ENCODE results near the gene SCUBE1. TPM values are rescaled to one million over a fixed set of nuclear protein-coding genes. Genes with fewer than 3 reads are reported as not detected.

Gene SCUBE1
- total and polyA plus RNA-seq, 2 of the 8 experiments (the other 6 are each of a cell fraction or from before 2014, with no cell fraction given): 2.3 to 4.9 TPM

DNA sequence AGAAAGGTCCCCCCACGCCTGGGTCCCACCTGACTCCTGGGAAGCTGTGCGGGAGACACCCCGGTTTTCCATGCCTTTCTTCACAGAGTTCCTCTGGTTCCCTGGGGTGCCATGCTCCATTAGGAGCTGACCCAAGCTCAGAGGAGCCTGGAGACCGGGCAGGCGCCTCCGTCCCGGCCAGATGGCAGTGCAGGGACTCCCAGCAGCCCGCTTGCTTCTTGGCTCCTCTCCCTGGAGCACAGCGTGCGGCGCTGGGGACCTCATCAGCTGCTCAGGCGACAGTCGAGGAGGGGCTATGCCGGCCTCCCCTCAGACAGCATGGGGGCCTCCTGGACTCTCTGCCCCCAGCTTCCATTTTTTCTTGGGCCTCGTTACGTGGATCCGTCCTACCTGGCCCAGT, 143.1 kb downstream of the SCUBE1 start:
- H2BK15ac ChIP-seq (ENCODE audit: low read length): no peak overlapping the region
- no peak overlapping the region for H3K9ac ChIP-seq (replicated peaks in 1 of 4; ENCODE audit: extremely low read depth in 1 of 4, low read depth in 3 of 4, low read length in 3 of 4)
- FAIRE-seq: no peak
- no peak overlapping the region for H4K5ac ChIP-seq (ENCODE audit: insufficient read length, low read depth, low read length)
- H3K56ac ChIP-seq (replicated peaks; ENCODE audit: insufficient read length, low read depth, low read length): no peak overlapping the region
- H3K18ac ChIP-seq (ENCODE audit: extremely low read depth, low read length): no peak overlapping the region
- DNase-seq (ENCODE audit: low read depth in 1 of 2, low spot score in 2 of 2): no peak
- no peak overlapping the region for H3K23ac ChIP-seq (ENCODE audit: insufficient read length)
- no peak overlapping the region for H4K8ac ChIP-seq (ENCODE audit: extremely low read depth, insufficient read depth, low read length)
- no peak overlapping the region for H2AFZ ChIP-seq (ENCODE audit: low read length)
- no peak overlapping the region for H2BK5ac ChIP-seq (ENCODE audit: low read depth, low read length)
- no peaks in the 10 kb centered on the region for H4K20me1 ChIP-seq (replicated peaks in 1 of 2; ENCODE audit: control insufficient read depth in 1 of 2, insufficient read depth in 2 of 2, low read length in 2 of 2)
- POLR2A ChIA-PET (ENCODE audit: partially characterized antibody): interaction anchor here (0.6 kb wide), 1 partner anchor 147 kb away, joined by 3 read pairs; no protein-coding TSS in a partner anchor
- H3K9me3 ChIP-seq (ENCODE audit: insufficient read depth in 2 of 2, low read depth in 1 of 2, low read length in 1 of 2): no peaks in the 10 kb centered on the region
- no peak overlapping the region for H2BK120ac ChIP-seq (replicated peaks; ENCODE audit: low read depth, low read length)
- CTCF ChIA-PET (ENCODE audit: partially characterized antibody): interaction anchor here (0.8 to 6.1 kb wide), 9 partner anchors 11 to 124 kb away, joined by 3 to 42 read pairs (median 4); no protein-coding TSS in a partner anchor
- no peaks in the 10 kb centered on the region for H3K79me1 ChIP-seq (ENCODE audit: low read depth, low read length)
- H3K4me2 ChIP-seq (ENCODE audit: insufficient read depth in 1 of 2, low read depth in 2 of 2, low read length in 2 of 2): no peak overlapping the region
- H3K27ac ChIP-seq (ENCODE audit: low read depth, low read length): no peak overlapping the region
- H3K27me3 ChIP-seq (replicated peaks in 1 of 4; ENCODE audit: control insufficient read depth in 3 of 4, extremely low read depth in 1 of 4, insufficient read depth in 3 of 4, low read length in 3 of 4): no peaks in the 10 kb centered on the region
- no peaks in the 10 kb centered on the region for H3K36me3 ChIP-seq (ENCODE audit: control insufficient read depth in 2 of 4, insufficient read depth in 4 of 4, low read length in 3 of 4)
- no peak overlapping the region for H2BK20ac ChIP-seq (ENCODE audit: low read length)
- no peaks in the 10 kb centered on the region for H3K79me2 ChIP-seq (ENCODE audit: control insufficient read depth in 1 of 2, insufficient read depth in 2 of 2, low read length in 2 of 2)
- no peaks in the 10 kb centered on the region for H3K23me2 ChIP-seq (ENCODE audit: low read depth, low read length)
- no peak overlapping the region for H3K14ac ChIP-seq (ENCODE audit: insufficient read length)
- H3K4me3 ChIP-seq (ENCODE audit: extremely low read depth in 1 of 4, insufficient read depth in 2 of 4, low read depth in 3 of 4, low read length in 4 of 4): no peak overlapping the region
- H4K91ac ChIP-seq (replicated peaks; ENCODE audit: insufficient read length, low read length): no peak overlapping the region
- WGBS, 2 experiments (ENCODE audit: extremely low coverage in 1 of 2, insufficient coverage in 1 of 2, insufficient read length in 1 of 2, insufficient replicate concordance in 2 of 2, low coverage in 1 of 2, low lambda C conversion rate in 2 of 2, missing lambda C conversion rate in 1 of 2): 83% methylated on average over 17 of the region's 17 CpGs; no CpG with 5 or more reads in 1 of the 2 experiments
- H3K4ac ChIP-seq (replicated peaks; ENCODE audit: insufficient read length, low read depth, low read length): no peak overlapping the region
- H2BK12ac ChIP-seq (ENCODE audit: low read depth, low read length): no peak overlapping the region
- H3K4me1 ChIP-seq (replicated peaks in 1 of 4; ENCODE audit: control insufficient read depth in 3 of 4, insufficient read depth in 4 of 4, low read length in 3 of 4): peaks cover 2 to 11% (median 4%) of the 10 kb centered on the region in 4 experiments; a peak in 6 of 7 replicates
- no peak for TF ChIP-seq CBX8 (IDR thresholded peaks at IDR 0.05; ENCODE audit: borderline replicate concordance, low read depth, low read length)
- TF ChIP-seq, protein P1, sequence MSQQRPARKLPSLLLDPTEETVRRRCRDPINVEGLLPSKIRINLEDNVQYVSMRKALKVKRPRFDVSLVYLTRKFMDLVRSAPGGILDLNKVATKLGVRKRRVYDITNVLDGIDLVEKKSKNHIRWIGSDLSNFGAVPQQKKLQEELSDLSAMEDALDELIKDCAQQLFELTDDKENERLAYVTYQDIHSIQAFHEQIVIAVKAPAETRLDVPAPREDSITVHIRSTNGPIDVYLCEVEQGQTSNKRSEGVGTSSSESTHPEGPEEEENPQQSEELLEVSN (IDR thresholded peaks at IDR 0.05): no peak
- no peak for TF ChIP-seq CBX5 (IDR thresholded peaks at IDR 0.05; ENCODE audit: low read depth, low read length)
- no peak for TF ChIP-seq CREB1 (IDR thresholded peaks at IDR 0.05)
- no peak for TF ChIP-seq SRF (IDR thresholded peaks at IDR 0.05; ENCODE audit: low read depth, low read length)
- TF ChIP-seq YY1 (IDR thresholded peaks at IDR 0.05; ENCODE audit: low read depth, low read length): no peak
- no peak for TF ChIP-seq TAF7 (optimal IDR thresholded peaks at IDR 0.05; ENCODE audit: borderline replicate concordance, low read depth, low read length)
- no peak for TF ChIP-seq SP4 (IDR thresholded peaks at IDR 0.05; ENCODE audit: low read length)
- no peak for TF ChIP-seq POLR2AphosphoS5 (IDR thresholded peaks at IDR 0.05; ENCODE audit: low read depth, low read length)
- no peak for TF ChIP-seq MAFK (IDR thresholded peaks at IDR 0.05; ENCODE audit: low read depth, low read length)
- TF ChIP-seq BCL11A (IDR thresholded peaks at IDR 0.05; ENCODE audit: low read depth in 2 of 2, low read length in 2 of 2): no peak
- H2AK5ac ChIP-seq (ENCODE audit: low read depth, low read length): no peak overlapping the region
